Measurements from ENCODE around the gene FIZ1.

DNA sequence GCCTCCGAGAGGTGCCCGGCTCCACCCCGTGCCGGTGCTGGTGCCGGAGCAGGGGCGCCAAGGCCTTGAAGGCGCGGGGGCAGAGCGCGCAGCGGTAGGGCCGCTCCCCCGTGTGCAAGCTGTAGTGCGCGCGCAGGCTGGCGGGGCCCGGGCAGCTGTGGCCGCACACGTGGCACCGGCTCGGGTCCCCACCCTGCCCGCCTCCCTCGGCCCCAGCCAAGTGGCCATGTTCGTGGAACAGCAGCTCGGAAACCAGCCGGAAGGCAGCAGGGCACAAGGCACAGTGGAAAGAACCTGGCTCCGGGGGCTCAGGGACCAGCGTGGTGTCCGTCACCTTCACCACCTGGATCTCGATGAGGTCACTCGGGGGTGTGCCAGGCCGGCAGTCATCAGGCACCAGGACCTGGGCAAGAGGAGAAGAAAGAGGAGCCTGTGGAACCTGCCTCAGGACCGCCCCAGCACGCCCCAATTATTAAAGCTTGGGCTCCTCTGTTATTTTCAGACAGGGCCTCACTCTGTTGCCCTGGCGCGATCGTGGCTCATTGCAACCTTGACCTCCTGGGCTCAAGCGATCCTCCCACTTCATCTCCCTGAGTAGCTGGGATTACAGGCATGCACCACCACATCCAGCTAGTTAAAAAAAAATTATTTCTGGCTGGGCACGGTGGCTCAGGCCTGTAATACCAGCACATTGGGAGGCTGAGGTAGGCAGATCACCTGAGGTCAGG lies 23.1 kb upstream of the FIZ1 start:
- TF ChIP-seq, protein P1, sequence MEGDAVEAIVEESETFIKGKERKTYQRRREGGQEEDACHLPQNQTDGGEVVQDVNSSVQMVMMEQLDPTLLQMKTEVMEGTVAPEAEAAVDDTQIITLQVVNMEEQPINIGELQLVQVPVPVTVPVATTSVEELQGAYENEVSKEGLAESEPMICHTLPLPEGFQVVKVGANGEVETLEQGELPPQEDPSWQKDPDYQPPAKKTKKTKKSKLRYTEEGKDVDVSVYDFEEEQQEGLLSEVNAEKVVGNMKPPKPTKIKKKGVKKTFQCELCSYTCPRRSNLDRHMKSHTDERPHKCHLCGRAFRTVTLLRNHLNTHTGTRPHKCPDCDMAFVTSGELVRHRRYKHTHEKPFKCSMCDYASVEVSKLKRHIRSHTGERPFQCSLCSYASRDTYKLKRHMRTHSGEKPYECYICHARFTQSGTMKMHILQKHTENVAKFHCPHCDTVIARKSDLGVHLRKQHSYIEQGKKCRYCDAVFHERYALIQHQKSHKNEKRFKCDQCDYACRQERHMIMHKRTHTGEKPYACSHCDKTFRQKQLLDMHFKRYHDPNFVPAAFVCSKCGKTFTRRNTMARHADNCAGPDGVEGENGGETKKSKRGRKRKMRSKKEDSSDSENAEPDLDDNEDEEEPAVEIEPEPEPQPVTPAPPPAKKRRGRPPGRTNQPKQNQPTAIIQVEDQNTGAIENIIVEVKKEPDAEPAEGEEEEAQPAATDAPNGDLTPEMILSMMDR (IDR thresholded peaks at IDR 0.05) = no peak
- TF ChIP-seq POLR2A (IDR thresholded peaks at IDR 0.05) (no peak), POLR2AphosphoS5 (IDR thresholded peaks at IDR 0.05) (no peak), EP300 (IDR thresholded peaks at IDR 0.05) (no peak)

Measured in sigmoid colon (tissue), 4 donors.